Left hindlimb (tissue), 1 donor: ENCODE data around the gene CCDC97.

Experiments
- DNase-seq: peaks from one replicate; pipeline ENCODE4 v3.0.0-alpha.2; 2018

The CCDC97 gene

DNA sequence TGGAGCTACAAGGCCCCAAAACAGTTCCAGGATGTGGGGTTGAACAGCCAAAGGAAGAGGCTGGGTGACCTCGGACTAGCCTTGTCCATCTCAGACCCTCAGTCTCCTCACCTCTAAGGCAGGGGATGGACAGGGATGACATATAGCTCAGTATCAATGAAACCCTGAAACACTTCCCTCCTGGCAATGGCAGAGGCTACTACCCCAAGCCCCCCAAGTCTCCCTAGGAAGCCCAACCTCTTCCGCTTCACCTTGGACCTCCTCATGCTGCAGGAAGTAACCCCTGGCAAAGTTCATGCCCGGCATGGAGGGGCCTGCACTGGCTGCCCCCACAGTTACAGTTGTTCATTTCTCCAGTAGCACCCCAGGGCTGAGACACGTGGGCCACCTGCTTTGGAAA is 10.6 kb downstream of the CCDC97 start:
- no peak for DNase-seq

DNA sequence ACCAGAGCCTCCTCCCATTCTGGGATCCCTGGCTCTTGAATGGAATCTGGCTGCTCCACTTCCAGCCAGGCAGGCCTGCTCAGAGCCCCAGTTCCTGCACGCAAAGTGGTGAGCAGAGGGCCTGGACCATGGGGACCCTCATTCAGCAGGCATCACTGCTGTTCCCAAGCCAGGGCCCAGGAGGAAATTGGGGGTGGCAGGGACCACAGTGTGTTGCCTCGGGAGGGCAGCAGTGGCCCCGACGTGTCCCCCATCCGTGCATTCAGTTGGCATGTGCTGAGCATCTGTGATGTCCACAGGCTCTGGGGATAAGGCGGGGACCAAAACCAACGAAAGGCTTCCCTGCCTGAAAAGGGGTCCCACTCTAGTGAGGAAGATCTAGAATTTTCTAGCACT is 11.2 kb downstream of the CCDC97 start:
- DNase-seq = no peak

DNA sequence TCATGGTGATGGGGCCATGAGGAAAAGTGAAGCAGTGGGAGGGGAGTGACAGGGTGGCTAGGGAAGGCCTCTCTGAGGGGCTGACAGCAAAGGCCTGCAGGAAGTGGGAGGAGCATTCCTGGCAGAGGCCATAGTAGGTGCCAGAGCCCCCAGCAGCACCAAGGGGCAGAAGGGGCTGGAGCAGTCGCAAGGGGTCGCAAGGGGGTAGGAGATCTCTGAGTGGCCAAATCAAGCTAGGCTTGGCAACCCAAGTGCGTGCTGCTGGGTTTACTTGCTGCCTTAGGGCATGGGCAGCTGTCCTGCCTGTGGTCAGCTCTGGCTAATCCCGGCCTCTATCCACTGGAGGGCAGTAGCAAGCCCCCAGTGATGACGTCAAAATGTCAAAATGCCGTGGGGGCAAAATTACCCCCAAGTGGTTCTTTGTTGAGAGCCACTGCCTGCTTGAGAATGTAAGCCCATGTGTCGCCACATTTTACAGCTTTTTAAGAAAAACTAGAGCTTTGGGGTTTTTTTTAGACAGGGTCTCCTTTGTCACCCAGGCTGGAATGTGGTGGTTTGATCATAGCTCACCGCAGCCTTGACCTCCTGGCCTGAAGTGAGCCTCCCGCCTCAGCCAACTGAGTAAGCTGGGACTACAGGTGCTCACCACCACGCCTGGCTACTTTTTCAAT is 11.8 kb downstream of the CCDC97 start:
- DNase-seq = no peak

DNA sequence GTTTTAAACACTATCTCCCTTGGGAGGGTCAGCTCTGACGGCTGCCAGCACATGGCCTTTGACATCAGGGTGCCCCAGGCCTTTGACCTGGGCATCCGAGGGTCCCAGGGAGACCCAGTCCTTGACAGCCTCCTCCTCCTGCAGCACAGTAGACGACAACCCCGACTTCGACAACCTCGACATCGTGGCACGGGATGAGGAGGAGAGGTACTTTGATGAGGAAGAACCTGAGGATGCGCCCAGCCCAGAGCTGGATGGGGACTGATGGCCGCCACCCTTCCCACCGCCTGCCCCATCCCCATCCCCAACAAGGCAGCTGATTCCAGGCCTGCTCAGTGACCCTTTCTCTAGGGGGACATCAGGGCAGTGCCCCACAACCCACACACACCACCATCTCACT is 12.5 kb downstream of the CCDC97 start:
- DNase-seq = no peak

DNA sequence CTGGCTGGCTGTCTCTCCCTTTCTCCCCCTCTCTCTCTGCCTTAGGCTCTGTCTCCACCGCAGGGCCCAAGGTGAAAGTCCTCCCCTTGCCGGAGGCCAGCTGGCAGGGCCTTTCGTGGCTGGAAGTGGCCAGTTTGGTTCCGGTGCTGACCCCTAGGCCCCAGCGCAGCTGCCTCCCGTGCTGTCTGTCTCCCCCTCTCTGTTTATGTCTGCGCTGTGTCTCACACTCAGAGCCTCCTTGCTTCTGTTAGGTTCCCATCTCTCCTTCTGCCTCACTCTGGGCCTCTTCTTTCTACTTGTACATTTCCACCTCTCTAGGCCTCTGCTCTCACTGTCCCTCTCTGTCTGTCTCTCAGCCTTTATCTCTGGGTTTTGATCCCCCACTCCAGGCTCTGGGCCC is 13.1 kb downstream of the CCDC97 start:
- no peak for DNase-seq

DNA sequence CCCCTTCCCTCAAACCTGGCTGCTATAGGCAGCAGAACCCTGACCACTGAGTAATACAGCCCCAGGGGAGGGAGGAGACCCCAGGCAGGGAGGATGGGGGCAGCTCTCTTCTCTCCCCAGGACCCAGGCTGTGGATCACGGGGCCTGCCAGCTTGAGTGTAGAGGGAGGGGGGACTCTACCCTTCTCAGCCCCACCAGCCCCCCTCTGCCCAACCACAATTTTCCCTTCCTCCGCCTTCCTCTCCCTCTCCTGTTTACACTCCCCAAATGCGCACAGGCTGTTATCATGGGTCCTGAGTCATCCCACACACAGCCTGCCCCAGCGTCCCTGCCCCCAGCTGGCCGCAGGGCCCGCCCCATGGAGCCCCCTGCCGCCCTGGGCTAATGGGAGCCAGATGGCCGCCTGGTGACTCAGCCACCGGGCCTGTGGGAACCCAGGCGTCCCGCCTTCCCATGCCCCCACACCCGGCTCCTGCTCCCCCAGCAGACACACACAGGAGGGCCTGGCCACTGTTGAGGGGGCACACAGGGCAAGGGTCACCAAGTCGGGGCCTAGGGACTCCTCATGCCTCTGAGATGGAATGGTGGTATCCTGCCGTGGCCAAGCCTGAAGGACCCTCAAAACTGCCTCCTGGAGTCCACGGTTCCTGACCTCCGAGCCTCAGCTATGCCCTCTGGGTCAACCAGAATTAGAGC is 13.6 kb downstream of the CCDC97 start:
- DNase-seq = peak; percentile 77

DNA sequence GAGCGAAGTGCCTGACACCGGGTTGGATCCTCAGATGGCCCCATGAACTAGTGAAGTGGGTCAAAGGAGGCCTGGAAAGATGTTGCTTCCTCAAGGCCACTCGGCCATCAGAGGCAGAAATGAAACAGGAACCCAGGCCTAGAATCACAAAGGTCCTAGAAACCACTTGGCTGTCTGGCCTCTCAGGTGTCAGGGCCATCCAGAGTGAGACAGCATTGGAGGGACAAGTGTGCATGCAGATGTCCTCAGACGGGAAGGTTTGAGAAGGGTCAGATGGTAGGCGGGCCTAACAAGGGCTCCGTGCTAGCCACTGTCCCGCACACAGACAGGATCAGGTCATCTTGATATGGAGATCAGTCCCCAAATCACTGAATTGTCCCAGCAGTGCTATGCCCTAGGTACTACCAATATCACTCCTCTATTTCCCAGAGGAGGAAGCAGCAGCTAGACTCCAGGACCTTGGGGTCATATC is 14.3 kb downstream of the CCDC97 start:
- no peak for DNase-seq

DNA sequence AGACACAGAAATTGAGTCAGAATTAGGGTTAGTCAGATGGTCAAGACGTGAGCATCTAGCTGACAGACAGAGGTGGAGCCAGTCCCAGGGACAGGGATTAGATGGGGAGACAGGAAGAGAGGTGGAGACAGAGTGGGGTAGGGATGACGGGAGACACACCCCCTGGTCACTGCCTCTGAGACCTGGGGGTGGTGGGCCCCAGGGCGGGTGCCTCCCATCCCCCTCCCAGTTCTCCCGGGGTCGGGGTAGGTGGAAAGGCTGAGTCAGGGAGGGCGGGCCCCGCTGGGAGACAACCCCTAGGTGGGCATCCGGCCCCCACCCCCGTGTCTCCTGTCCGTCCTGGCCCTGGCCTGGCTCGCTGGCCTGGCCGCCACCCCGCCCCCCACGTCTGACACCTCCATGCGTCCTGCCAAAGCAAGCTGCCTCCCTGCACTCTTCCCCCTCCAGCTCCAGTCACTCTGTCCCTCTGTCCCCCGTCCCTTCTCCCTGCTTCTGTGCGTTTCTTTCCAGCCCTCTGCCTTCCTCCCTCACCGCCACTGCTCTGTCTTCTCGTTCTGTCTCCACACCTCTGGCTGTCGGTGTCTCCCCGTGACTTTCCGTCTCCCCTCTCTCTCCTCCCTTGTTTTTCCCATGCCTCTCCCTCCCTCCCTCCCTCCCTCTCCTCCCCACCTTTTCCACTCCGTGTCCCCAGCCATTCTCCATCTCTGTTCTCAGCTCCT is 15.1 kb downstream of the CCDC97 start:
- DNase-seq = peak; percentile 72

DNA sequence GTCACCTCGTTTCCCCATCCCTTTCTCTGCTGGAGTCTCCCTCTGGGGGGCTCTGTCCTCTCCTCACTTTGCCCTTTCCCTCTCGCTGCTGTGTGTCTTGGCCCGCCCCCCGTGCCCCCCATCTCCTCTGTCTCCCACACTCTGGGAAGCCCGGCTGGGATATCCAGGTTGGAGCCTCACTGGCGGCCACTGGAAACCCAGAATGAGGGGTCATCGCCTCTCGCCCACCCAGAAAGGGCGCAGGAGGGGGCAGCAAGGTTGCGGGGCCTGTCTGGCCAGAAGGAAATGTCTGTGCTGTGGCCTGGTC is 15.6 kb downstream of the CCDC97 start:
- no peak for DNase-seq

DNA sequence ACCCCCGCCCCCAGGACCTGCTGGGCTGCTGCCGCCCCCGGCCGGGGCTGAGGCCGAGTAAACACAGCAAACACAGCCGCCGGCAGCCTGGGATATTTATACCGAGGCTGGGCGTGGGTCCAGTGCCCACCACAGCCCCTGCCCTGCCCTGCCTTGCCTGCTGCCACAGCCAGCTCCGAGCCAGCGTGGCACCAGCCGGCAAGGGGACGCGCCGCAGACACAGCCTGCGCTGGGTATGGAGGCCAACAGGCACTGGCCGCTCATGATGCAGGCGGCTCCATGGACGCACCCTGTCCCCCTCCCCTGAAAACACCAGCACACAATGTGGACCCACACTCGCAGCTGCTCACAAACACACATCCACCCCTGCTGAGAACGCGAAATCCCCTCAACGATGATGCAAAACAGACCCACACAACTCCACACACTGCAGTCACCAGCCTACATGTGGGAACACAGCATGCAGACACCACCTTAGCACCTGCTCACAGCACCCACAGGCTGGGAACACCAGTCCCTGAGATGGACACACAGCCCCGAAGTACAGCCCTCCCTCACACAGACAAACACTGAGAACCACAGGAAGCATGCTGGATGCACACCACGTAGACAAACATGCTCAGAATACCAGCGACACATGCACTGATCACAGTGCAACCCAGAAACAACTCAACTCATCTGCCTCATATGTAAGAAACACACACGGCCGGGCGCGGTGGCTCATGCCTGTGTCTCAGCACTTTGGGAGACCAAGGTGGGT is 16.2 kb downstream of the CCDC97 start:
- DNase-seq = peak; percentile 85

DNA sequence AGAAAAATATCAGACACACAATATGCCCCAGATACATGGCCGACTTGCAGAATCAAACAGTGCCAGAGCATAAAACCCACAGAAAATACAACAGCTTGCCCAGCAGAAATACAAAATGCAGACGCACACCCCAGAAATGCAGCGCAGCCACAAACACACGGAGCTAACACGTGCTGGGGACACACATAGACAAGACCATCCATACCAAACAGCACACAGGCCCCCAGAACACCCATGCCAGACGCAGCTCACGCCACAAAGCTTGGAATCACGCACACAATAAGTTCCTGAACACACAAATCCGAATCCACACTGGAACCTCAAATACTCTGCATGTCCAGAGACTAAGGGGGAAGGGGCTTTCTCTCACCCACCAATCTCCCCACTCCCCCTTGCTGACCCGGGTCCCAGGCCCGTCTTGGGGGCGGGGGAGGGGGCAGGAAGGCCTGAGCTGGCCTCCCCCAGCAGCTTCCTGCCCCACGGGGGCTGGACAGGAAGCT is 17.2 kb downstream of the CCDC97 start:
- DNase-seq = no peak

DNA sequence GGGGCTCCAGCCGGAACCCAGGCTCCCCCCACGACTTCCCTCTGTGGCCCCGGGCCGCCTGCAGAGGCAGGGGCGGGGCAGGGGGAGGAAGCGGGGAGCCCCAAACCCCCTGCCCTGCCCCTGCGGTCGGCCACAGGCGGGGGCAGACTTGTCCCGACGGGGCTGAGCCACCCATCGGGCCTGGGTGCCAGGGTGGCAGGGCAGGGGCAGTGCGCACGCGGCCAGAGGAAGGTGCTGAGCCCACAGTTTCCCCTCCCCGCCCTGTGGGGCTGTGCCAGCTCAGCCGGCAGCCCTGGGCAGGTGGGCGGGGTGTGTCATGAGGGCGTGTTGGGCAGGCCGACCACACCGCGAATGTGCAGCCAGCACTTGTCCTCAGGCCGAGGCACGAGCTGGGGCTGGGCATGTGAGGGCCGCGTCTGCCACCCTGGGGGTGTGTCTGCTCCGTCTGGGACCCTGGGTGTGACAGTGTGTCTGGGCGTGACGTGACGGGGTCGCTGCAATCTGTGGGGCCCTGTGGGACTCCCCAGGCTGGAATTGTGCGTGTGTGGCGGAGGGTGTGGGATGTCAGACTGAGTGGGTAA is 17.7 kb downstream of the CCDC97 start:
- peak; percentile 78 for DNase-seq

DNA sequence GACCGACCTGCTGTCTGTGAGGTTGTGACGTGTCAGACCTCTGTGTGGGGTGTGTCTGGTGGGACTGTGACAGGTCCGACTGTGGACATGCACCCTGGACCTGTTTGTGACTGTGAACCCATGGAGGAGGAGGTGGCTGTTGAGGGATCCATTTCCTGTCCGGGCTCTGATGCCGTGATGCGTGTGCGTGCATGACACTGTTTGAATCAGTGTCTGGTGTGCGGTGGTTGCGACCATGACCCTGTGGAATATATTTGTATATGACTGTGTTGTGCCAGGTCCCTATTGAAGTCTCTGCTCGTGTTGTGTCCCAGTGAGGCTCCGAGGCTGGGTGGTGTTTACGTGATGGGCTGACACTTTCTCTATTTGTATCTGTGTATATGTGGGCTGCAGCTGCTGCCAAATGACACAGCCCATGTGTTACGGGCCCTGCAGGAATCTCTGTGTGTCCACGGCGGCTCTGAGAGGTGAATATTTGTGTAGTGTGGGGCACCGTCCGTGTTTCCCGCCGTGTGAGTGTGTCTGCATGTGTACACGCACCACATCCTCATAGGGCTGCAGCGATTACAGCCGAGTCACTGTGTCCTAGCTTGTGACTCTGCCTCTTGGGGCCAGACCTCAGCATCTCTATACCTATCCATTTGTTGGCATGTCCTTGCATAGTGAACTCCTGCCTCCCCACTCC is 18.3 kb downstream of the CCDC97 start:
- DNase-seq = no peak

DNA sequence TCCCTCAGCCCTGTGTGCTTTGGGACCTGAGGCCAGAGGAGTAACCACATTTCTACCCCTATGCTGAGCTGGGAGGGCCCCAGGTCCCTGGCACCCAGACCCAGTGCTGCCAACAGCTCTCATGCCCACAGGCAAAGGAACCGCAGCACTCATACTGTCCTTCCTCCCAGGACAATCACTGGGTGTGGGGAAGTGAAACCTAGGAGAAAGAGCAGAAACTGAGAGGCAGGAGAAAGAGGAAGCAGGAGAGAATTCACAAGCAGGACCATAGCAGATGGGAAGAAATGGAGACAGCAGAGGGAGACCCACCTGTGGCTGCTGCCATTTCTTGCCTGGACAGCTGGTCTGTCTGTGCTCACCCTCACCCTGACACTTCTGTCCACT is 18.9 kb downstream of the CCDC97 start:
- DNase-seq = no peak

DNA sequence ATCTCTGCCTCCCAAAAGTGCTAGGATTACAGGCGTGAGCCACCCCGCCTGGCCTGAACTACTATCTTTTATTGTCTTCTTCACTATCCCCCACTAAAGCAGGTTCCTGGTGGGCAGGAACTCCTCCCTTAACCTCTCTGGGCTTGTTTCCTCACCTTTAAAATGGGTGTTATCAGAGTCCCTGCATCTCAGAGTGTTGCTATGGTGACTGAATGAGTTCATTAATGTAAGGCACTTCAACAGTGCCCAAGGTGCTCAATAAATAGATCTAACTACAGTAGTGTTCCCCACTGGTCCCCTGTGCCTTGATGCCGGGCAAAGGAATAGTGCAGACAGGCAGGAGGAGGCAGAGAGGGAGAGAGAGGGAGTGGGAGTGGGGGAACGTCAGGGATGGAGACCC is 20.5 kb downstream of the CCDC97 start:
- DNase-seq = no peak

DNA sequence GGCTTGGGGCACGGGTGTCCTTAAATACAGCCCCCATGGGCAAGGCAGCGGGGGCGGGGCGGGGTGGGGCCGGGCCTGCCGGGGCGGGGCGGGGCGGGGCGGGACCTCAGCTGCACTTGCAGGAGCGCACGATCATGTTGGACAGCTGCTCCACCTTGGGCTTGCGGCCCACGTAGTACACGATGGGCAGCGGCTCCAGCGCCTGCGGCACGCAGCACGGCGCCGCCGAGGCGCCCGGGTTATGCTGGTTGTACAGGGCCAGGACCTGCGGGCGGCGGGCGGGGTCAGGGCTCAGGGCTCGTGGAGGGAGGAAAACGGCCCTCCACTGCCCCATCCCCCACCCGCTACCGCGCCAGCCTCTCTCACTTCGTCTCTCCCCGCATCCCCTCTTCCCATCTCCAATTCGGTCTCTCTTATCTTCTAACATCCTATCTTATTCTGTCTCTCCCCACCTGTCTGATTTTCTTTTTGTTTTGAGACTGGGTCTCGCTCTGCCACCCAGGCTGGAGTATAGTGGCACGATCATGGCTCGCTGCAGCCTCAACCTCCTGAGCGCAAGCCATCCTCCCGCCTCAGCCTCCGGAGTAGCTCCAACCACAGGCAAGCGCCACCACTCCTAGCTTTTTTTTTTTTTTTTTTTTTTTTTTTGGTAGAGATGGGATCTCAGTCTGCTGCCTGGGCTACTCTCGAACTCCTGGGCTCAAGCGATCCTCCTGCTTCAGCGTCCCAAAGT is 21.1 kb downstream of the CCDC97 start:
- DNase-seq = no peak

DNA sequence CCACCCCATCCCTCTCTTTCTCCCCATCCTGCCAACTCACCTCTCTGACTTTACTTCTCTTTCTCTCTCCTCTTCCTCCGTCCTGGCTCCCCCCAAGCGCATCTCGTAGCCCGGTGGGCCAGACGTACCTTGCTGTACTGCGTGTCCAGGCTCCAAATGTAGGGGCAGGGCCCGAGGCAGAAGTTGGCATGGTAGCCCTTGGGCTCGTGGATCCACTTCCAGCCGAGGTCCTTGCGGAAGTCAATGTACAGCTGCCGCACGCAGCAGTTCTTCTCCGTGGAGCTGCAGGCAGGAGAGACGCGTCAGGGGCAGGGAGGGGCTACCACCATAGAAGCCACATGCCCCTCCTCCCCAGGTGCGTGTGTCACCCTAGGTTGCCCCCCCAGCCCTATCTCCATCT is 22.0 kb downstream of the CCDC97 start:
- DNase-seq = no peak

DNA sequence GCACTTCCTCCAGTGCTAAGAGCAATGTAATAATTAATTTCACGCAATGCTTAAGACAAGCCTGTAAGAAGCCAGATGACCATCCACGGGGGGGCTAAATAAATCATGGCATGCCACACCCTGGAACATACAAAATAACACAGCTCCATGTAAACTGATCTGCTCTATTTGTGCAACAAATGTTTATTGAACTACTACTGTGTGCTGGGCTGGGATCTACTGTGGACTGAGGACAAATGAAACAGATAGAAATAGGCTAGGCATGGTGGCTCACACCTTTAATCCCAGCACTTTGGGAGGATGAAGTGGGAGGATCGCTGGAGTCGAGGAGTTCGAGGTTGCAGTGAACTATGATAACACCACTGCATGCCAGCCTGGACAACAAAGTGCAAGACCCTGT is 22.5 kb downstream of the CCDC97 start:
- no peak for DNase-seq

DNA sequence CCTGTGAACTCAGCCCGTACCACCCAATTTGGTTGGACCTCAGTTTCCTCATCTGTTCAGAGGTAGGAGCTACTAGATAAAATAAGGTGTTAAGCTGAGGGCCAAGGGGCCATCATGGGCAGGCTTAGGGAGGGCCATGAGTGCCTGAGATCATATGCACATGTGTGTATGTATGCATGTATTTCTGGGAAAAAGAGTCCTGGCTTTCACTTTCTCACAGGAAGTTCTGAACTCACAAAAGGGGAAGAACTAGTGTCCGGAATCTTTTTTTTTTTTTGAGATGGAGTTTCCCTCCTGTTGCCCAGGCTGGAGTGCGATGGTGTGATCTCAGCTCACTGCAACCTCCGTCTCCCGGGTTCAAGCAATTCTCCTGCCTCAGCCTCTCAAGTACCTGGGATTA is 24.8 kb downstream of the CCDC97 start:
- no peak for DNase-seq

DNA sequence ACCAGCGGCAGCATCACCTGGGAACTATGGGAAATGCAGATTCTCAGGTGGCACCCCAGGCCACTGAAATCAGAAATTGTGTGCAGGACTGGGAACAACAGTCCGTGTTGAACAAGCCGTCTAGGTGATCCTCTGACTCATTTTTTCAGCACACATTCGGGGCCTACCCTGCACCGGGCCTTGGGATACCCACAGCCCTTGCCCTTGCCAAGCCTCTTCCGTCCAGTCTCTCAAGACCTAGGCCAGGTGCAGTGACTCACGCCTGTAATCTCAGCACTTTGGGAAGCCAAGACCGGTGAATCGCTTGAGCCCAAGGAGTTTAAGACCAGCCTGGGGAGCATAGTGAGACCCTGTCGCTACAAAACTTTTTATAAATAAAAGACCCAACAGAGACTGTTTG is 25.5 kb downstream of the CCDC97 start:
- no peak for DNase-seq

DNA sequence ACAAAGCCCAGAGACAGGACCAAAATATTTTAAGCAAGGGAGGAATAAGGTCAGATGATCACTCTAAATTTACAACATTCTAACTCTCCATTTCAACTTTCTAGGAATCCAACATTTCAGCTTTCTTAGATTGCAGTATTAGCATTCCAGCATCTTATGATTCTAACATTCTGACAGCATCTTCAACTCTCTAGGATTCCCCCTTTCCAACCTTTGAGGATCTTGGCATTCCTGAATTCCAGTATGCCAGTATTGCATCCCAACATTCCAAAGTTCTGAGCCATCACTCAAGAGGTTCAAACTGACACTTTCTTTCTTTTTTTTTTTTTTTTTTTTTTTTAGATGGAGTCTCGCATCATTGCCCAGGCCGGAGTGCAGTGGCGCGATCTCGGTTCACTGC is 30.0 kb downstream of the CCDC97 start:
- DNase-seq = no peak
